ENCODE results near the gene HOXA6. TPM values are rescaled to one million over a fixed set of nuclear protein-coding genes. Genes with fewer than 3 reads are reported as not detected.

HOXA6 gene
- total RNA-seq, 1 experiment from 2014 or later = 0.65 TPM

GRCh38 chr7:27171325-27171636 lies 23.7 kb upstream of the HOXA6 start:
- no peaks in the 10 kb centered on the region for H3K9me2 ChIP-seq (ENCODE audit: insufficient read depth)
- no peaks in the 10 kb centered on the region for H3K79me2 ChIP-seq (ENCODE audit: low read depth)
- no peak overlapping the region for H3K27ac ChIP-seq
- H3F3A ChIP-seq (ENCODE audit: insufficient read depth, low read depth) = peaks cover 21% of the 10 kb centered on the region
- no TSS peak for BruUV-seq (replicated peaks)
- POLR2A ChIA-PET (ENCODE audit: unreplicated experiment) = interaction anchor here (0.6 kb wide), 1 partner anchor 638 kb away, joined by 4 read pairs; no protein-coding TSS in a partner anchor
- H2AFZ ChIP-seq = no peak overlapping the region
- no peaks in the 10 kb centered on the region for H4K20me1 ChIP-seq (ENCODE audit: insufficient read depth)
- H3K4me2 ChIP-seq = no peak overlapping the region
- H3K27me3 ChIP-seq (ENCODE audit: insufficient read depth, low read depth) = no peaks in the 10 kb centered on the region
- H3K4me1 ChIP-seq (replicated peaks; ENCODE audit: insufficient read depth) = peaks cover 20% of the 10 kb centered on the region
- no peak for TF ChIP-seq EZH2 (IDR thresholded peaks at IDR 0.05; ENCODE audit: low read depth)
- TF ChIP-seq CTCF (conservative IDR thresholded peaks at IDR 0.05) = no peak
- no peaks in the 10 kb centered on the region for H3K36me3 ChIP-seq (ENCODE audit: low read depth)
- H3K9me3 ChIP-seq (ENCODE audit: insufficient read depth, low read depth) = no peaks in the 10 kb centered on the region
- no peak for DNase-seq
- intact Hi-C loops (cut with micrococcal nuclease; ENCODE audit: unreplicated experiment) = no loop called here
- H3K4me3 ChIP-seq = no peak overlapping the region
- CTCF ChIA-PET = no interaction called here

- BruUV-seq (replicated peaks) = TSS peak; percentile 45
- DNase-seq = no peak
- H3K9me2 ChIP-seq (ENCODE audit: insufficient read depth) = no peaks in the 10 kb centered on the region
- no peaks in the 10 kb centered on the region for H3K36me3 ChIP-seq (ENCODE audit: low read depth)
- H3K79me2 ChIP-seq (ENCODE audit: low read depth) = no peaks in the 10 kb centered on the region
- no peaks in the 10 kb centered on the region for H3K27me3 ChIP-seq (ENCODE audit: insufficient read depth, low read depth)
- POLR2A ChIA-PET (ENCODE audit: unreplicated experiment) = interaction anchor here (0.6 kb wide), 1 partner anchor 638 kb away, joined by 4 read pairs; no protein-coding TSS in a partner anchor
- TF ChIP-seq EZH2 (IDR thresholded peaks at IDR 0.05; ENCODE audit: low read depth) (no peak), CTCF (conservative IDR thresholded peaks at IDR 0.05) (no peak)
- peak overlapping the region; percentile 94 for H3K4me3 ChIP-seq
- intact Hi-C loops (cut with micrococcal nuclease; ENCODE audit: unreplicated experiment) = no loop called here
- H3F3A ChIP-seq (ENCODE audit: insufficient read depth, low read depth) = peaks cover 21% of the 10 kb centered on the region
- CTCF ChIA-PET = interaction anchor here (0.8 to 0.9 kb wide), 2 partner anchors 9 to 25 kb away, joined by 3 read pairs; no protein-coding TSS in a partner anchor
- H3K4me2 ChIP-seq = peak overlapping the region; percentile 100
- H4K20me1 ChIP-seq (ENCODE audit: insufficient read depth) = no peaks in the 10 kb centered on the region
- H3K4me1 ChIP-seq (replicated peaks; ENCODE audit: insufficient read depth) = peaks cover 20% of the 10 kb centered on the region
- no peaks in the 10 kb centered on the region for H3K9me3 ChIP-seq (ENCODE audit: insufficient read depth, low read depth)
- H3K27ac ChIP-seq = no peak overlapping the region
- H2AFZ ChIP-seq = peak overlapping the region; percentile 94
Measured at GRCh38 chr7:27170426-27171324, 23.1 kb upstream of the HOXA6 start.

- POLR2A ChIA-PET (ENCODE audit: unreplicated experiment) = no interaction called here
- Histone ChIP-seq H3K4me3 (peak overlapping the region; percentile 94), H3K27ac (peak overlapping the region; percentile 13; the same call in 1 of the 2 replicates), H3K36me3 (ENCODE audit: low read depth) (no peaks in the 10 kb centered on the region), H4K20me1 (ENCODE audit: insufficient read depth) (no peaks in the 10 kb centered on the region), H3K27me3 (ENCODE audit: insufficient read depth, low read depth) (no peaks in the 10 kb centered on the region), H3K4me1 (replicated peaks; ENCODE audit: insufficient read depth) (peaks cover 20% of the 10 kb centered on the region), H3K9me2 (ENCODE audit: insufficient read depth) (no peaks in the 10 kb centered on the region), H2AFZ (peak overlapping the region; percentile 94), H3K9me3 (ENCODE audit: insufficient read depth, low read depth) (no peaks in the 10 kb centered on the region), H3F3A (ENCODE audit: insufficient read depth, low read depth) (peaks cover 21% of the 10 kb centered on the region), H3K79me2 (ENCODE audit: low read depth) (no peaks in the 10 kb centered on the region), H3K4me2 (peak overlapping the region; percentile 100)
- CTCF ChIA-PET = interaction anchor here (0.9 kb wide), 1 partner anchor 26 kb away, joined by 3 read pairs; no protein-coding TSS in a partner anchor
- intact Hi-C loops (cut with micrococcal nuclease; ENCODE audit: unreplicated experiment) = loop anchor here (10.0 kb wide), 1 partner anchor 925 kb away; no protein-coding TSS in a partner anchor
- no peak for TF ChIP-seq EZH2 (IDR thresholded peaks at IDR 0.05; ENCODE audit: low read depth)
- TF ChIP-seq CTCF (conservative IDR thresholded peaks at IDR 0.05) = no peak
- DNase-seq = peak; percentile 66 to 74
- no TSS peak for BruUV-seq (replicated peaks)
Measured at GRCh38 chr7:27169658-27170425, 22.3 kb upstream of the HOXA6 start.
